ENCODE results near the gene JMJD4.

The JMJD4 gene

DNA sequence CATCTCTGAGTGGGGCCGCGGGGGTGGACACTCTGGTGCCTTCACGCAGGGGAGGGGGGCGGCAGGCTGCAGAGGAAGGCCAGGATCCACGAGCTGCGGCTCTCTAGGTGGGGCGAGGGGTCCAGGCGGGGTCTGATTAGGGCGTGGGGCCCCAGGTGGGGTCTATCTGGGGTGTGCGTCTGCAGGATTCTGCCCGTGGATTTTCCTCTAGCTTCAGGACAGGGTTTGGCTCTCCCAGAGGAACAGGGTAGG lies 6.3 kb downstream of the JMJD4 start:
- no peaks in the 10 kb centered on the region for H3K9me3 ChIP-seq
- H3K4me3 ChIP-seq (ENCODE audit: low read depth in 1 of 2, low read length in 1 of 2), result peak overlapping the region; percentile 44 to 50
- peaks cover 24% of the 10 kb centered on the region for H3K36me3 ChIP-seq
- H3K27ac ChIP-seq, result no peak overlapping the region
- TF ChIP-seq, protein P1, sequence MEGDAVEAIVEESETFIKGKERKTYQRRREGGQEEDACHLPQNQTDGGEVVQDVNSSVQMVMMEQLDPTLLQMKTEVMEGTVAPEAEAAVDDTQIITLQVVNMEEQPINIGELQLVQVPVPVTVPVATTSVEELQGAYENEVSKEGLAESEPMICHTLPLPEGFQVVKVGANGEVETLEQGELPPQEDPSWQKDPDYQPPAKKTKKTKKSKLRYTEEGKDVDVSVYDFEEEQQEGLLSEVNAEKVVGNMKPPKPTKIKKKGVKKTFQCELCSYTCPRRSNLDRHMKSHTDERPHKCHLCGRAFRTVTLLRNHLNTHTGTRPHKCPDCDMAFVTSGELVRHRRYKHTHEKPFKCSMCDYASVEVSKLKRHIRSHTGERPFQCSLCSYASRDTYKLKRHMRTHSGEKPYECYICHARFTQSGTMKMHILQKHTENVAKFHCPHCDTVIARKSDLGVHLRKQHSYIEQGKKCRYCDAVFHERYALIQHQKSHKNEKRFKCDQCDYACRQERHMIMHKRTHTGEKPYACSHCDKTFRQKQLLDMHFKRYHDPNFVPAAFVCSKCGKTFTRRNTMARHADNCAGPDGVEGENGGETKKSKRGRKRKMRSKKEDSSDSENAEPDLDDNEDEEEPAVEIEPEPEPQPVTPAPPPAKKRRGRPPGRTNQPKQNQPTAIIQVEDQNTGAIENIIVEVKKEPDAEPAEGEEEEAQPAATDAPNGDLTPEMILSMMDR (IDR thresholded peaks at IDR 0.05), result no peak
- peaks cover 9 to 10% of the 10 kb centered on the region in 2 experiments for H3K4me1 ChIP-seq (ENCODE audit: control insufficient read depth in 1 of 2, insufficient read depth in 1 of 2, low read depth in 1 of 2, low read length in 1 of 2)
- H3K27me3 ChIP-seq, result peaks cover 55% of the 10 kb centered on the region

DNA sequence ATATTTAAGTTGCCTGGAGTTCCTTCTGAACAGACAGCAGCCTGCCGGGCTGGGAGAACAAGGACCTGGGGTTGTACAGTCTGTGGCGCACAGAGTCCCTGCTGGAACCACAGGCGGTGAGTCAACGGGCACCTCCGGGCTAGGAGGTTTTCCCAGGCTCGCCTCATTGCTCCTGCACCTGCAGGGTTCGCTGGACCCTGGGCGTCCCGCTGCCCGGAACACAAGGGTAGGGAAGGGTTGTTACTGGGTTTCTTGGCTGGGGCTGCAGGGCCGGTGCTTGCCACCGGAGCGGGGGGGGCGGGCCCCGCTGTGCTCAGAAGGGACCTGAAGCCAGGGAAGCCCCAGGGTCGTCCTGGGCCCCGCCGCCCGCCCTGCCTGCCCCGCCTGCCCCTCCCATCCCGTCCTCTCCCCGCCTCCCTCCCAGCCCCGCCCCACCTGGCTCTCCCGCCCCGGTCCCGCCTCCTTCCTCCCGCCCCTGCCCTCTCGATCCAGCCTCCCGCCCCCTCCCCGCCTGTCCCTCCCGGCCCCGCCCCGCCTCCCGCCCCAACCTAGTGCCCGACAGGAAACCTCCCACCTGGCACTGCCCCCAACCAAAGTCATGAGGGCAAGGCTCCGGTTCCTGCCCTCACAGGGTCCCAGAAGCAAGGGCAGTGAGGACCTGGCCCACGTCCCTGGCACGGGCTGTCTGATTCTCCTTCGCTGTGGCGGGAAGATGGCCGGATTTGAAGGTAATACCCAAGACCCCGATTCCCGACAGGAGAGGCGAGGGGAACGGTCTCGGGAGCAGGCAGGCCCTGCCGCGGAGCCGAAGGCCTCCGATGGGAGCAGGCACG lies 6.8 kb downstream of the JMJD4 start:
- Histone ChIP-seq H3K4me1 (ENCODE audit: control insufficient read depth in 1 of 2, insufficient read depth in 1 of 2, low read depth in 1 of 2, low read length in 1 of 2) (peaks cover 9 to 10% of the 10 kb centered on the region in 2 experiments), H3K36me3 (peaks cover 22% of the 10 kb centered on the region)
- TF ChIP-seq, protein P1 (IDR thresholded peaks at IDR 0.05), result no peak

DNA sequence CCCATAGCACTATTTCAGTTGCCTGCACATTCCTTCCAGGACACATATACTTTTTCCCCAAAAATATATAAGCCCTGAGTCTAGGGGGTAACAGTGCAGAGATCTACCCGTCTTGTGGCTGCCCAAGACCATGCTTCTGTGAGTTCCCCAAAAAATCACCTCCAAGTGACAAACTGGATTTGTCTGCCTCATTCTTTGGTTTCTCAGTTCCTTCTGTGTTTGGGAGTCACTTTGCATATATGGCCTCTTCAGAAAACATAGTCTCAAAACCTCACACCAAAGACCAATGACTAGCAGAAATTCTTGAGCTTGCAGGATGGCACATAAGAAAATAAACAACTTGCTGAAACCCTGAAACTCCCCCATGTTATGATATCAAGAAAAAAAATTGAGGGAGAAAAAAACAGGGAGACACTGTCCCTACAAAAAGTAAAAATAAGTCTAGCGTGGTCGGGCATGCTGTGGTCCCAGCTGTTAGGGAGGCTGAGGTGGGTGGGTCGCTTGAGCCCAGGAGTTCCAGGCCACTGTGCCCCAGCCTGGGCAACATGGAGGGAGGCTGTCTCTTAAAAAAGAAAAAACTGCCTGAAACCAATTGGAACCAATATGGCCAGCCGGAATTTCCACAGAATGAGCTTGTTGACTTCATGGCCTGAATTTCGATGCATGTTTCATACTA lies 8.0 kb downstream of the JMJD4 start:
- Histone ChIP-seq H3K4me3 (ENCODE audit: low read depth in 1 of 2, low read length in 1 of 2) (no peak overlapping the region), H3K9me3 (no peaks in the 10 kb centered on the region), H3K27ac (no peak overlapping the region), H3K27me3 (peaks cover 55% of the 10 kb centered on the region), H3K4me1 (ENCODE audit: control insufficient read depth in 1 of 2, insufficient read depth in 1 of 2, low read depth in 1 of 2, low read length in 1 of 2) (peaks cover 9 to 10% of the 10 kb centered on the region in 2 experiments), H3K36me3 (peaks cover 12% of the 10 kb centered on the region)
- TF ChIP-seq, protein P1 (IDR thresholded peaks at IDR 0.05), result no peak

More for the DNA sequence above, 6.8 kb downstream of the JMJD4 start:
- no peak overlapping the region for H3K27ac ChIP-seq
- peak overlapping the region; percentile 44 to 50 for H3K4me3 ChIP-seq (ENCODE audit: low read depth in 1 of 2, low read length in 1 of 2)
- H3K27me3 ChIP-seq, result peaks cover 55% of the 10 kb centered on the region
- H3K9me3 ChIP-seq, result no peaks in the 10 kb centered on the region

DNA sequence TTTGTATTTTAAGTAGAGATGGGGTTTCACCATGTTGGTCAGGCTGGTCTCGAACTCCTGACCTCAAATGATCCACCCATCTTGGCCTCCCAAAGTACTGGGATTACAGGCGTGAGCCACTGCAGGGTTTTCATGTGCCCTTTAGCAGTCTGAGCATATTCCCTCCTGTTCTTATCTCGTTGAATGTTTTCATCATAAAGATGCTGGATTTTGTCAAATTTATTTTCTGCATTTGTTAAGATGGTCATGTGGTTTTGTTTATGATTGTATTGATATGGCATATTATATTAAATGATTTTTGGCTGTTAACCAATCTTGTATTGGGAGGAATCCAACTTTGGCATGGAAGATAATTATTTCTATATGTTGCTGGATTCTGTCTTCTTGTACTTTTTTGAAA lies 8.8 kb downstream of the JMJD4 start:
- TF ChIP-seq, protein P1 (IDR thresholded peaks at IDR 0.05), result no peak
- no peak overlapping the region for H3K4me3 ChIP-seq (ENCODE audit: low read depth in 1 of 2, low read length in 1 of 2)
- H3K27me3 ChIP-seq, result peaks cover 55% of the 10 kb centered on the region
- H3K36me3 ChIP-seq, result peaks cover 4% of the 10 kb centered on the region
- H3K4me1 ChIP-seq (ENCODE audit: control insufficient read depth in 1 of 2, insufficient read depth in 1 of 2, low read depth in 1 of 2, low read length in 1 of 2), result peaks cover 9 to 10% of the 10 kb centered on the region in 2 experiments
- H3K27ac ChIP-seq, result no peak overlapping the region
- no peaks in the 10 kb centered on the region for H3K9me3 ChIP-seq

DNA sequence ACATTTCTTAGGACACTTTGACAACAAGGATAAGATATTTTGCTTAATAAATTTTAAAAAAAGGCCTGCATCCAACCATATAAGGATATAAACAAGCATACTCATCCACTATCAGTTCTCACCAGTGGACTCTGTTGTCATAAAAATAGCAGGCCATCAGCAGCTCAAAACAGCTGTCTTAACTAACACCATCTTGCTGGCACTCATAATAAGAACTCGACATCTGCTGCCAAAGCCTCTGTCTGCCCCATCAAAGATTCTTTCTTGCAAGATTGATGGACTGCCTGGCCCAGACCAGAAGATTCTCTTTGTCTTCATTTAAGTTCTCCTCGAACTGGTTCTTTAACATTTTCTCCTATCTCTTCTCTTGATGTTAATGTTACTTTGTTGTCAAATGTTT lies 10.1 kb downstream of the JMJD4 start:
- TF ChIP-seq, protein P1 (IDR thresholded peaks at IDR 0.05), result no peak
- Histone ChIP-seq H3K4me1 (ENCODE audit: control insufficient read depth in 1 of 2, insufficient read depth in 1 of 2, low read depth in 1 of 2, low read length in 1 of 2) (peaks cover 9 to 10% of the 10 kb centered on the region in 2 experiments), H3K27ac (no peak overlapping the region), H3K4me3 (ENCODE audit: low read depth in 1 of 2, low read length in 1 of 2) (no peak overlapping the region), H3K27me3 (peaks cover 54% of the 10 kb centered on the region), H3K9me3 (no peaks in the 10 kb centered on the region), H3K36me3 (no peaks in the 10 kb centered on the region)
